Fibroblast of skin of right quadriceps (primary cell): ENCODE data around the gene CNNM2.
A peak's percentile ranks its signal among the peaks of the same experiment; 100 is the strongest.
"Not testable (repeated sequence)": the region's sequence is repeated elsewhere in the genome, so short reads cannot be mapped to it uniquely, and the experiment has no call there.

Experiments
- DNase-seq: peaks from one replicate; pipeline ENCODE4 v3.0.0-alpha.2; 2013

Gene CNNM2

DNA sequence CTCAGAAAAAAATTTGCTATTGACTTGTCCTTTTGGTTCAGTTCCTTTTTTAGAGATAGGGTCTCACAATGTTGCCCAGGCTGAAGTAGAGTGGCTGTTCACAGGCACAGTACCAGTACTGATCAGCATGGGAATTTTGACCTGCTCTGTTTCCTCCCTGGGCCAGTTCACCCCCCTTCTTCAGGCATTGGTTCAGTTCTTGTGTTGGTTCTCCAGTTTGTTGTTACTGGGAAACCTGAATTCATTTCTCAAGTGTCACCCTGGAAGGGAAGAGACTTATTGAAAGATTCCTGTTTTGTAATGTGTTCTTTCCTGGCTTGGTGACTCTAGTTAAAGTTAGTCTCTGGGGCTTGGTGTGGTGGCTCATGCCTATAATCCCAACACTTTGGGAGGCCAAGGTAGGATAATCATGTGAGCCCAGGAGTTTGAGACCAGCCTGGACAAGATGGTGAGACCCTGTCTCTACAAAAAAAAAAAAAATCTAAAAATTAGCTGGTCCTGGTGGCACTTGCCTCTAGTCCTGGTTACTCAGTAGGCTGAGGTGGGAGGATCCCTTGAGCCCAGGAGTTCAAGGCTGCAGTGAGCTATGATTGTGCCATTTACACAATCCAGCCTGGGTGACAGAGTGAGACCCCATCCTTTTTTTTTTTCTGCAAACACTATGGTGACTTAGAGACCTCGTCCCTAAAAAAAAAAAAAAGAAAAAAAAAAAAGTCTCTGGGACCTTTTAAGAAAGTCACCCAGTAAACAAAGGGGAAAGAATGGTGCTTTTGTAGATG is 52.7 kb downstream of the CNNM2 start:
- DNase-seq: no peak

DNA sequence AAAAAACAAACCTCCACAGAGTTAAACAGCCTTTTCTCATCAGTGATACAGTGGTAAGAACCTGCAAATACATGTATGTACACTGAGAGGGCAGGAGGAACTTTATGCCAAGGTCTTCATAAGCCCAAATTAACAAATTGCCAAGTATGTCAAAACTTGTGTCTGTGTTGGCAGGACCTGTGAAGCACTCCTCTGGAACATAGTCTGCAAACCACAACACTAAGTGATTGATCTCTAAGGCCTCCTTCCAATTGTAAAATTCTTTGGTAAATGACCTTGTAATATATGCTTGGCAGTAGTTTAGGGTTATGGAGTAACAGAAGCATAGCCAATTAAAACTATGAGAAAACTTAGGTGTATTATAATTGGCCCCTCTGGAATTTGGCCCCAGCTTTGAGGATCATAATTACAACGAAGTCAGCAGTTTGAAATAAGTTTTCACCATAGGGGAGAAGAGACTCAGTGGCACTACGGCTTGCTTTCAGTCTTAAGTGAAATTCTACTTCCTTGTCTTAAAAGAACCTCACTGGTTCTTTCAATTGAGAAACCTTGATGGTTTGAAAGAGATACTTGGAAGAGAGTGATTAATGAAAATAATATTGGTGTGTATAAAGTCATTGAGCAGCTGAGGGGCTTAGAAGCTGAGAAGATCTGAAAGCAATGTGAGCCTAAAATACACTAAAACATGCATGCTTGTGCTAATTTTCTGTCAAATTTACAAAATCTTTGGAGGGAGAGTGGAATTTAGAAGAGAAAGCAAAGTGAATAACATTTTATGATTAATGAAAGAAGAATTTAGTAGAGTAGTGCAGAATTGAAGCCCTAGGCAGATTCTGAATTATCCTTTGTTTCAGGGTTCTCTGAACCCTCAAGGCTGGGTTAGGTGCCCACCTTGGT is 57.6 kb downstream of the CNNM2 start:
- no peak for DNase-seq

DNA sequence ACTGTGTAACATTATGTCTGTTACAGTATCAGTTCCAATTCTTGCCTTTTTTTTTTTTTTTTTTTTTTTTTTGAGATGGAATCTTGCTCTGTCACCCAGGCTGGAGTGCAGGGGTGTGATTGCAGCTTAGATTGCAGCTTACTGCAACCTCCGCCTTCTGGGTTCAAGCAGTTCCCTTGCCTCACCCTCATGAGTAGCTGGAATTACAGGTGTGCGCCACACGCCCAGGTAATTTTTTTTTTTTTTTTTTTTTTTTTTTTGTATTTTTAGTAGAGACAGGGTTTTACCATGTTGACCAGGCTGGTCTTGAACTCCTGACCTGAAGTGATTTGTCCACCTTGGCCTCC is 58.3 kb downstream of the CNNM2 start:
- not testable (repeated sequence) for DNase-seq

DNA sequence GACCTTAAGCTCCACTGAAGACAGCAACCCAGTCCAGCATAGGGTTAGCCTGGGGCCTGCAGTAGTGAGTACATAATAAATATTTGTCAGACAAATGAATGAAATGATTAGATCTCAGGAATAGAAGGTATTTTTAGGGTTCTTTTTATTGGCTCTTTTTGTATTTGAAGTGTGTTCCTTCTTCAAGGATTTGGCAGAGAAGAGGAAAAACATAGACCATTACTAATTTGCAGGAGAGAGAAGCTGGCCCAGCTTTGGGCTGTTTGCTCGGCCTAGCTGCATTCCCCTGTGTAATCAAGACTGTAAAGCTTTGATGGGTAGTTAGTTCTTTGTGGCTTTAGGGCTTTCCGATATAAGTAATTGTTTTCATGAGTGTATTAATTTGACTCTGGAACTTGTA is 64.2 kb downstream of the CNNM2 start:
- no peak for DNase-seq

- DNase-seq: no peak
These were observed 66.0 kb downstream of the CNNM2 start for GRCh38 chr10:102984086-102984485.

- no peak for DNase-seq
These were observed 67.7 kb downstream of the CNNM2 start for GRCh38 chr10:102985811-102986210.

GRCh38 chr10:102988404-102989314 is 70.6 kb downstream of the CNNM2 start:
- no peak for DNase-seq

DNA sequence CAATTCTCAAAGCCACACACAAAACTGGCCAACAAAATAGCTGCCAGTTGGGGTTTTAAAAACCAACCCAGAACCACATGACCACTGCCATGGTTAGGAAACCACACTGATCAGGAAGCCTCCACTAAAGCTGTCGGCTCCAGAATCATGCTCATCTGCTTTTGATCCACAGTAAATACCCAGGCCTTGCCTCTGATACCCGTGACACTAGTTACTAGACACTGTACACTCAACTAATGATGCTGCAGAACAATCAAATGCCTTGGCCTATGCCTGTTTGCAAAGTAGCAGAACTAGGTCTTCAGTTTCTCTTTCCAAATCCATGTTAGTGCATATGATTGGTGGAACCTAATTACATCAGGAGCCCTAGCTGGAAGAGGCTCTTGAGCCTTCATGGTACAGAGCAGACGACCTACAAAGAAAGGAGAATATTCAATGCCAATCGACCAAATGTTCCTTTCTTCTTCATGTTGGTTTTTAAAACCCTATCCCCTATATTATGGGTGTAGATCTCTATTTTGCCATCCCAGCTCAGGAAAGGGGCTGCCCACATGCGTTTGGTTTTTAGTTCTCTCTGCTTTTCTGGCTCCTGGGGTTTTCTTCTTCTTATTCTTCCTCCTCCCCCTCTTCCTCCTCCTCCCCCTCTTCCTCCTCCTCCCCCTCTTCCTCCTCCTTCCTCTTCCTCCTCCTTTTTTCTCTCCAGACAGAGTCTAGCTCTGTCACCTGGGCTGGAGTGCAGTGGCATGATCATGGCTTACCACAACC is 76.6 kb downstream of the CNNM2 start:
- DNase-seq: no peak

GRCh38 chr10:102996876-102997275 is 78.8 kb downstream of the CNNM2 start:
- DNase-seq: no peak

DNA sequence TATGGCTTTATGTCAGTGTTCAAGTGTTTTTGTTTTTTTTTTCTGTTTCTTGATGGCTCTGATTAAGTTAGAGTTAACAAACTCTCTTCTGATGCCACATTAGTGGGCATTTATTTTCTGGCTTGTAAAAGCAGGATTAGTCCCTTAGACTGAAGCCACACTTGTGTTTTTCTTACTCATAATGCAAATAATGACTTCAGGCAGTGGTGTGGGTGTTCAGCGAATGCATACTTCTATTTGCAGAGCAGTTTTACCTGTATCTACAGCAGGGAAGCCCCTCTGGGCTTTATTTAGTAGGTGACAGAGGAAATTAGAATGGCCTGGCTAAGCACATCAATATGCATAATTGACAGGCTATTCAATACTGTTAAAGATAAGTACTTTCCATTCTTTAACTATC is 79.9 kb downstream of the CNNM2 start:
- no peak for DNase-seq

DNA sequence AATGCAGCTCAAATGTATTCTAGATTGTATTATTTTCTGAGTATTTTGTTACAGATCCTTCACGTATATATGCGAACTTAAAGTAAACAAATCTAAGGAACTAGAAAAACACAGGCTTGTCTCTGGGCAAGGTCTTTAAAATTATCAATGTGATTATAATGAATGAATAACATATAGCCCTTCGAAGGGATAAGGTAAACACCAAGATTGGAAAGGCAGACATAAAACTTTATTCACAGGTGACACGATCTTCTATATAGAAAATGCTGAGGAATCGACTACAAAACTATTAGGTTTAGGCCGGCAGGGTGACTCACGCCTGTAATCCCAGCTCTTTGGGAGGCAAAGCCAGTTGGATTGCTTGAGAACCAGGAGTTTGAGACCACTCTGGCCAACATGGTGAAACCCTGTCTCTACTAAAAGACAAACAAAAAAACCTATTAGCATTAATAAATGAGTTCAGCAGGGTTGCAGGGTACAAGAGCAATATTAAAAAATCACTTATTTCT is 80.4 kb downstream of the CNNM2 start:
- no peak for DNase-seq

- not testable (repeated sequence) for DNase-seq
These were observed 82.0 kb downstream of the CNNM2 start for GRCh38 chr10:103000050-103000449.

DNA sequence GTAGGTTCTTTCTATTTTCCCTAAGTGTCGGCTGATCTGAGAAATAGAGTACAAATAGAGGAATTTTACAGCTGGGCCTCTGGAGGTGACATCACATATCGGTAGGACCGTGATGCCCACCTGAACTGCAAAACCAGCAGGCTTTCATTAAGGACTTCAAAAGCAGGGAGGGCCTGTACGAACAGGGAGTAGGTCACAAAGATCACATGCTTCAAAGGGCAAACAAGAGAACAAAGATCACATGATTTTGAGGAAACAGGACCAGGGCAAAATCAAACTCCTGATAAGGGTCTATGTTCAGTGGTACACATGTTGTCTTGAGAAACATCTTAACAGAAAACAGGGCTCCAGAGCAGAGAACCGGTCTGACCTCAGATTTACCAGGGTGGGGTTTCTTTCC is 88.9 kb downstream of the CNNM2 start:
- no peak for DNase-seq

GRCh38 chr10:103013416-103013815 is 95.3 kb downstream of the CNNM2 start:
- no peak for DNase-seq

- no peak for DNase-seq
These were observed 101.3 kb downstream of the CNNM2 start for GRCh38 chr10:103019425-103019824.

GRCh38 chr10:103021150-103021899 is 103.2 kb downstream of the CNNM2 start:
- no peak for DNase-seq

DNA sequence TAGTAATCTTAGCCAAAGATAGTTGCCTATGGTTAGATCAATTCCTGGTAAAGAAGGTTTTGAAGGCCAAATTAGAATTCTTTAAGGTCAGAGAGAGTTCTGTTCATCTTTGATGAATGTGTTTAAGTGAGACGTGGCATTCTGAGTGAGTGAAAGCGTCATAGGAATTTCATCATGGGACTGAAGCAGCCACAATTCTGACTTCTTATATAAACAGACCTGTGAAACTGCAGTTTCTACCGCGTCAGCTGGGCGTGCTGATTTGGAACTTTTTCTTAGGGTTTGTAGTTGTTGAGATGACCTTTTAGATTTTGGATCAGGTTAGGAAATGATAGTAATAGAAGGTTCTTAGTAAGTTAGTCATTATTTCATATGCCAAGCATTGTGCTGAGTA is 103.8 kb downstream of the CNNM2 start:
- DNase-seq: peak; percentile 5

- DNase-seq: no peak
These were observed 107.6 kb downstream of the CNNM2 start for GRCh38 chr10:103025696-103026095.

- DNase-seq: no peak
These were observed 120.5 kb downstream of the CNNM2 start for GRCh38 chr10:103038570-103038969.

GRCh38 chr10:103040418-103040817 is 122.3 kb downstream of the CNNM2 start:
- peak; percentile 49 for DNase-seq

- DNase-seq: no peak
These were observed 123.3 kb downstream of the CNNM2 start for GRCh38 chr10:103041391-103041790.
